Measurements from ENCODE around the gene NANOS2.

DNA sequence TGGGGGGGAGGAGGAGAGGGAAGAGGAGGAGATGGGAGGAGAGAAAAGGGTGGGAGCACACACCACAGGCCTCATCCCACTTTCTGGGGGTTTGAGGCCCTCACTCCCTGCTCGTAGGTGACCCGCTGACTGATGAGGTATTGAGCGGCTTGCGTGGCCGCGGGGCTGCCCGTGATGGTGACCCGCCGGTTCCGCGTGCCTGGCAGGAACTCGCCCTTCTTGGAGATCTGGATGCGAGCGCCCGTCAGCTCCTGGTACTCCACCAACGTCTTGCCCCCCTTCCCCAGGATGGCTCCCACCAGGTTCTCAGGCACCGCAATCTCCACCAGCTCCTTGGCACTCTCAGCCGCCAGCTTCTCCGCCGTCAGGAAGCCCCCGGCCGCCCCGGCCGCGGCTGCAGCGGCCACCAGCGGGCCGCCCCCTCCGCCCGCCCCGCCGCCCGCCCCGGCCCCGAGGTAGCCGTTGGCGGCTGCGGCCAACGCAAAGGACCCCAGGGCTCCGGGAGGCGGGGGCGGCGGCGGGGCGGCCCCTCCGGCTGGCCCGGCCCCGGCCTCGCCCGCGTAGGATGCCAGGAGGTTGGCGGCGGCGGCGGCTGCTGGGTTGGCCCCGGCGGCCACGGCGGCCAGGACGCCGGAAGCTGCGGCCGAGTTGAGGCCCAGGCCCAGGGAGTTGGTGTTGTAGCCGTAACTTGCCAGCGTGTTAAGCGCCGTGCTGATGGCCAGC lies 25.4 kb upstream of the NANOS2 start:
- TF ChIP-seq CTCF (IDR thresholded peaks at IDR 0.05; ENCODE audit: low read length), result no peak
- TF ChIP-seq EZH2 (IDR thresholded peaks at IDR 0.05; ENCODE audit: borderline replicate concordance, low read length), result no peak

Data from OCI-LY1 (cell line).